Keratinocyte (primary cell): ENCODE measurements around the gene ZNF653. TPM values are rescaled to one million over a fixed set of nuclear protein-coding genes. Genes with fewer than 3 reads are reported as not detected.
A peak's percentile ranks its signal among the peaks of the same experiment; 100 is the strongest.

Experiments used
- DNase-seq: peaks from one replicate; pipeline ENCODE4 v3.0.0-alpha.2; 2011; ENCODE audit warnings: low read depth, missing footprints, low spot score
- FAIRE-seq: peaks from 2 replicates; lab custom pipeline; 2011; peaks lifted over from hg19 to GRCh38; lab: Jason Lieb, UNC
- H2AFZ ChIP-seq: 2 replicates; pipeline ENCODE4 v1.6.0; 2012; ENCODE audit warnings: low read length, control low read depth, inconsistent platforms; ENCODE audit not compliant: control insufficient read depth
- H3K27ac ChIP-seq: 2 replicates; pipeline ENCODE4 v1.5.1; 2011; ENCODE audit warnings: low read length; ENCODE audit not compliant: control insufficient read depth, insufficient read depth
- H3K27me3 ChIP-seq: 3 replicates; pipeline ENCODE4 v1.6.0; 2011; ENCODE audit warnings: low read length; ENCODE audit not compliant: control insufficient read depth, insufficient read depth; ENCODE audit errors: extremely low read depth
- H3K36me3 ChIP-seq, 2 experiments: 2 replicates in 1 of 2; 3 replicates in 1 of 2; pipeline ENCODE4 v1.5.1; 2011; ENCODE audit warnings: low read length in 2 of 2, mild to moderate bottlenecking in 1 of 2; ENCODE audit not compliant: control insufficient read depth in 2 of 2, insufficient read depth in 2 of 2; ENCODE audit errors: extremely low read depth in 1 of 2
- H3K4me1 ChIP-seq: 3 replicates; pipeline ENCODE4 v1.5.1; 2011; ENCODE audit warnings: low read length; ENCODE audit not compliant: control insufficient read depth, insufficient read depth; ENCODE audit errors: extremely low read depth
- H3K4me2 ChIP-seq: 3 replicates; pipeline ENCODE4 v1.6.0; 2011; ENCODE audit warnings: low read depth, low read length; ENCODE audit not compliant: control insufficient read depth, insufficient read depth; ENCODE audit errors: extremely low read depth
- H3K4me3 ChIP-seq, 3 experiments: fragments of 200-600 bp in 1 of 3; sonication (generic) in 1 of 3; 2 replicates in 2 of 3; 3 replicates in 1 of 3; pipeline ENCODE4 v1.5.1; 2011 to 2016; ENCODE audit warnings: low read length in 3 of 3, mild to moderate bottlenecking in 3 of 3, control low read depth in 2 of 3, inconsistent platforms in 1 of 3, low read depth in 1 of 3, mixed read lengths in 1 of 3, mixed run types in 1 of 3, moderate library complexity in 1 of 3; ENCODE audit not compliant: control insufficient read depth in 2 of 3, insufficient read depth in 2 of 3; ENCODE audit errors: extremely low read depth in 1 of 3
- H3K79me2 ChIP-seq: 2 replicates; pipeline ENCODE4 v1.6.0; 2012; ENCODE audit warnings: low read length; ENCODE audit not compliant: control insufficient read depth, insufficient read depth
- H3K9ac ChIP-seq: 3 replicates; pipeline ENCODE4 v1.6.0; 2011; ENCODE audit warnings: low read length; ENCODE audit not compliant: control insufficient read depth, insufficient read depth; ENCODE audit errors: extremely low read depth
- H3K9me1 ChIP-seq: 3 replicates; pipeline ENCODE4 v1.6.0; 2011; ENCODE audit warnings: low read length; ENCODE audit not compliant: control insufficient read depth, insufficient read depth; ENCODE audit errors: extremely low read depth
- H3K9me3 ChIP-seq: 2 replicates; pipeline ENCODE4 v1.5.1; 2012; ENCODE audit warnings: low read depth, low read length; ENCODE audit not compliant: control insufficient read depth
- H4K20me1 ChIP-seq: 3 replicates; pipeline ENCODE4 v1.6.0; 2011; ENCODE audit warnings: low read length; ENCODE audit not compliant: control insufficient read depth, insufficient read depth; ENCODE audit errors: extremely low read depth
- EZH2 ChIP-seq: IDR thresholded peaks from one replicate; pipeline ENCODE4 v1.6.1; 2012; ENCODE audit warnings: inconsistent platforms, mild to moderate bottlenecking, low read length, moderate library complexity
- dilution Hi-C: fragments of 300-500 bp; cut with MboI; formaldehyde crosslinking; loops from one replicate; pipeline ENCODE4 v1.7.0; 2020; ENCODE audit warnings: low sequenced_read_pairs; ENCODE audit not compliant: extremely low pct_ligation_motif_present
- polyA plus RNA-seq, 5 experiments: library from polyadenylated mRNA; depleted of rRNA in 3 of 5; stranded (reverse) in 3 of 5; stranded (forward) in 1 of 5; unstranded in 1 of 5; fragments of >200 nt; gene quantifications; 1 replicate in 1 of 5; 2 replicates in 3 of 5; 3 replicates in 1 of 5; pipeline versions ENCODE4 v1.2.1 to v1.2.3, GENCODE V29; 2011 to 2012; ENCODE audit warnings: missing spikeins in 2 of 5, low read depth in 1 of 5, low replicate concordance in 1 of 5
- TF ChIP-seq, protein P1 (sequence below), 3 experiments: IDR thresholded peaks in 1 of 3; conservative IDR thresholded peaks in 1 of 3; optimal IDR thresholded peaks in 1 of 3; 2 replicates in 2 of 3; 3 replicates in 1 of 3; pipeline versions ENCODE3 to v1.5.1; 2011; ENCODE audit warnings: low read length in 3 of 3, mild to moderate bottlenecking in 3 of 3, moderate library complexity in 2 of 3, control low read depth in 1 of 3, inconsistent platforms in 1 of 3; ENCODE audit not compliant: insufficient read depth in 2 of 3; ENCODE audit errors: extremely low read depth in 1 of 3

Gene ZNF653
- polyA plus RNA-seq, 1 donor (not counting 4 experiments of a cell fraction or from before 2014, with no cell fraction given): 3.8 TPM

DNA sequence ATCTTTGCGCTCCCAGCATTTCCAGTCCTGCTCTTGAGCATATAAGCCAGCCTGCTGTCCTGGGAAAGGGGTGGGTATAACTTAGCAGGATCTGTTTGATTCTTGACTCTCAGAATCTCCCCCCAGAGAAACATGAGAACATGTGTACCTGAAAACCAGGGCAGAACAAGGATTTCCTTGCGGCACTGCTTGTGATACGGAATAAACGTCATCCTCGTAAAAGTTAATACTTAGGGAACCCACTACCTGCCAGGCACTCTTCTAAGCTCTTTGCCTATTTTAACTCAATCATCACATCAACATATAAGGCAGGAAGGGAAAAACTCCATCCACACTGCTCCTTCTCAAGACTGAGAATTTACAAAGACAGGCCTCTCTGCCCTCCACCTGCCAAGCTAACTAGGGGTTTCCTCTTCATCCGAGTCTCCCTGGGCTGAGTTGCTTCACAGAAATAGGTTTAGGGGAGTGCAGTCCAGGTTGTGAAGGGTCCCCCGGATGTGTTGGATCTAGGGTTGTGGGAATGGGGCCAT is 1.1 kb downstream of the ZNF653 start:
- Histone ChIP-seq H2AFZ (peak overlapping the region; percentile 2), H3K4me2 (peak overlapping the region; percentile 73), H3K4me1 (peaks cover 9% of the 10 kb centered on the region), H3K27me3 (no peaks in the 10 kb centered on the region), H3K79me2 (no peaks in the 10 kb centered on the region), H3K27ac (no peak overlapping the region), H4K20me1 (no peaks in the 10 kb centered on the region), H3K9me3 (no peaks in the 10 kb centered on the region), H3K4me3 (peak overlapping the region; percentile 69 to 81 (median 73)), H3K36me3 (peaks cover 0 to 1% of the 10 kb centered on the region in 2 experiments), H3K9me1 (no peaks in the 10 kb centered on the region), H3K9ac (peak overlapping the region; percentile 86)
- dilution Hi-C loops: no loop called here
- FAIRE-seq: no peak
- TF ChIP-seq, protein P1, sequence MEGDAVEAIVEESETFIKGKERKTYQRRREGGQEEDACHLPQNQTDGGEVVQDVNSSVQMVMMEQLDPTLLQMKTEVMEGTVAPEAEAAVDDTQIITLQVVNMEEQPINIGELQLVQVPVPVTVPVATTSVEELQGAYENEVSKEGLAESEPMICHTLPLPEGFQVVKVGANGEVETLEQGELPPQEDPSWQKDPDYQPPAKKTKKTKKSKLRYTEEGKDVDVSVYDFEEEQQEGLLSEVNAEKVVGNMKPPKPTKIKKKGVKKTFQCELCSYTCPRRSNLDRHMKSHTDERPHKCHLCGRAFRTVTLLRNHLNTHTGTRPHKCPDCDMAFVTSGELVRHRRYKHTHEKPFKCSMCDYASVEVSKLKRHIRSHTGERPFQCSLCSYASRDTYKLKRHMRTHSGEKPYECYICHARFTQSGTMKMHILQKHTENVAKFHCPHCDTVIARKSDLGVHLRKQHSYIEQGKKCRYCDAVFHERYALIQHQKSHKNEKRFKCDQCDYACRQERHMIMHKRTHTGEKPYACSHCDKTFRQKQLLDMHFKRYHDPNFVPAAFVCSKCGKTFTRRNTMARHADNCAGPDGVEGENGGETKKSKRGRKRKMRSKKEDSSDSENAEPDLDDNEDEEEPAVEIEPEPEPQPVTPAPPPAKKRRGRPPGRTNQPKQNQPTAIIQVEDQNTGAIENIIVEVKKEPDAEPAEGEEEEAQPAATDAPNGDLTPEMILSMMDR (optimal IDR thresholded peaks at IDR 0.05 in 1 of 3, IDR thresholded peaks at IDR 0.05 in 1 of 3, conservative IDR thresholded peaks at IDR 0.05 in 1 of 3; ENCODE audit: extremely low read depth in 1 of 3, insufficient read depth in 2 of 3, low read length in 3 of 3): no peak
- TF ChIP-seq EZH2: no peak
- DNase-seq: no peak

DNA sequence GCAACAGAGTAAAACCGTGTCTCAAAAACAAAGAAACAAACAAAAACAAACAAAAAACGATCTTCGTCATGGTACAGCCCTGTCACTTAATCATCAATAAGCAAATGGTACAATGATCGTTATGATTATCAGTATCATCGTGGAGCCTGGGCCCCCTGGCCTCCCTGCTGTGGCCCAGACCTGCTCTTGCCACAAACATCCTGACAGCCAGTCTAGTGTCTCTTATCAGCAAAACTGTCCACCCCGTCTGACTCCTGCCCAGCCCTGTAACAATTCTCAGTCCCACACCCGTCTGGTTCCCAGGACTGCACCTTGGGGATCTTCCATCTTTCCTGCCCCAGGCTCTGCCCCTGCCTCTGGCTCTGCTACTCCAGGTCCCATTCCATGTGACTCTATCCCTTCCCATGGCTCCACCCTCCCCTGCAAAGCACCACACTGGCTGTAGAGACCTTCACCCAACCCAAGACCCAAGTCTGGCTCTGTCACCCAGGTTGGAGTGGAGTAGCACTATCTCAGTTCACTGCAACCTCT is 5.7 kb downstream of the ZNF653 start:
- no peak for DNase-seq
- TF ChIP-seq, protein P1 (optimal IDR thresholded peaks at IDR 0.05 in 1 of 3, IDR thresholded peaks at IDR 0.05 in 1 of 3, conservative IDR thresholded peaks at IDR 0.05 in 1 of 3; ENCODE audit: extremely low read depth in 1 of 3, insufficient read depth in 2 of 3, low read length in 3 of 3): no peak
- TF ChIP-seq EZH2: no peak
- H3K36me3 ChIP-seq: peaks cover 2 to 6% of the 10 kb centered on the region in 2 experiments
- H3K27ac ChIP-seq: no peak overlapping the region
- H3K4me1 ChIP-seq: peaks cover 9% of the 10 kb centered on the region
- H3K9me3 ChIP-seq: no peaks in the 10 kb centered on the region
- no peaks in the 10 kb centered on the region for H3K79me2 ChIP-seq
- H3K9ac ChIP-seq: no peak overlapping the region
- no peak overlapping the region for H3K4me2 ChIP-seq
- no peaks in the 10 kb centered on the region for H4K20me1 ChIP-seq
- H3K9me1 ChIP-seq: no peaks in the 10 kb centered on the region
- no peaks in the 10 kb centered on the region for H3K27me3 ChIP-seq
- H2AFZ ChIP-seq: no peak overlapping the region
- no peak for FAIRE-seq
- no peak overlapping the region for H3K4me3 ChIP-seq
- dilution Hi-C loops: no loop called here
